ENCODE results near the gene DCAF17. TPM values are rescaled to one million over a fixed set of nuclear protein-coding genes. Genes with fewer than 3 reads are reported as not detected.

Gene DCAF17
- total RNA-seq, 4 donors from 2014 or later, result 38.7 to 52.1 (median 46.2) TPM

- intact Hi-C loops (cut with DNase I), result no loop called here
- Histone ChIP-seq H3K4me1 (no peaks in the 10 kb centered on the region), H3K9me3 (no peaks in the 10 kb centered on the region), H3K4me3 (replicated peaks in 1 of 3) (no peak overlapping the region), H3K27me3 (no peaks in the 10 kb centered on the region), H3K36me3 (no peaks in the 10 kb centered on the region), H3K27ac (no peak overlapping the region)
- no peak for TF ChIP-seq POLR2A (IDR thresholded peaks at IDR 0.05)
- TF ChIP-seq, protein P1, sequence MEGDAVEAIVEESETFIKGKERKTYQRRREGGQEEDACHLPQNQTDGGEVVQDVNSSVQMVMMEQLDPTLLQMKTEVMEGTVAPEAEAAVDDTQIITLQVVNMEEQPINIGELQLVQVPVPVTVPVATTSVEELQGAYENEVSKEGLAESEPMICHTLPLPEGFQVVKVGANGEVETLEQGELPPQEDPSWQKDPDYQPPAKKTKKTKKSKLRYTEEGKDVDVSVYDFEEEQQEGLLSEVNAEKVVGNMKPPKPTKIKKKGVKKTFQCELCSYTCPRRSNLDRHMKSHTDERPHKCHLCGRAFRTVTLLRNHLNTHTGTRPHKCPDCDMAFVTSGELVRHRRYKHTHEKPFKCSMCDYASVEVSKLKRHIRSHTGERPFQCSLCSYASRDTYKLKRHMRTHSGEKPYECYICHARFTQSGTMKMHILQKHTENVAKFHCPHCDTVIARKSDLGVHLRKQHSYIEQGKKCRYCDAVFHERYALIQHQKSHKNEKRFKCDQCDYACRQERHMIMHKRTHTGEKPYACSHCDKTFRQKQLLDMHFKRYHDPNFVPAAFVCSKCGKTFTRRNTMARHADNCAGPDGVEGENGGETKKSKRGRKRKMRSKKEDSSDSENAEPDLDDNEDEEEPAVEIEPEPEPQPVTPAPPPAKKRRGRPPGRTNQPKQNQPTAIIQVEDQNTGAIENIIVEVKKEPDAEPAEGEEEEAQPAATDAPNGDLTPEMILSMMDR (IDR thresholded peaks at IDR 0.05), result no peak
- WGBS, 2 donors, result 82 to 91% methylated on average over 3 of the region's 3 CpGs
- no peak for DNase-seq
Measured at GRCh38 chr2:171400395-171400794, 33.6 kb upstream of the DCAF17 start.

GRCh38 chr2:171401947-171402346 is 32.1 kb upstream of the DCAF17 start:
- intact Hi-C loops (cut with DNase I), result no loop called here
- no peak for DNase-seq
- Histone ChIP-seq H3K4me1 (no peaks in the 10 kb centered on the region), H3K4me3 (replicated peaks in 1 of 3) (no peak overlapping the region), H3K9me3 (no peaks in the 10 kb centered on the region), H3K27me3 (no peaks in the 10 kb centered on the region), H3K36me3 (no peaks in the 10 kb centered on the region), H3K27ac (no peak overlapping the region)
- TF ChIP-seq, protein P1 (IDR thresholded peaks at IDR 0.05), result no peak
- no peak for TF ChIP-seq POLR2A (IDR thresholded peaks at IDR 0.05)
- WGBS, 2 donors, result 92 to 95% methylated on average over 1 of the region's 1 CpG

- WGBS, 2 donors, result 81 to 91% methylated on average over 4 of the region's 4 CpGs
- Histone ChIP-seq H3K9me3 (no peaks in the 10 kb centered on the region), H3K4me3 (replicated peaks in 1 of 3) (no peak overlapping the region), H3K4me1 (no peaks in the 10 kb centered on the region), H3K36me3 (no peaks in the 10 kb centered on the region), H3K27me3 (no peaks in the 10 kb centered on the region), H3K27ac (no peak overlapping the region)
- DNase-seq, result no peak
- TF ChIP-seq, protein P1 (IDR thresholded peaks at IDR 0.05), result no peak
- no peak for TF ChIP-seq POLR2A (IDR thresholded peaks at IDR 0.05)
- intact Hi-C loops (cut with DNase I), result no loop called here
Measured at GRCh38 chr2:171402906-171403580, 31.0 kb upstream of the DCAF17 start.

DNA sequence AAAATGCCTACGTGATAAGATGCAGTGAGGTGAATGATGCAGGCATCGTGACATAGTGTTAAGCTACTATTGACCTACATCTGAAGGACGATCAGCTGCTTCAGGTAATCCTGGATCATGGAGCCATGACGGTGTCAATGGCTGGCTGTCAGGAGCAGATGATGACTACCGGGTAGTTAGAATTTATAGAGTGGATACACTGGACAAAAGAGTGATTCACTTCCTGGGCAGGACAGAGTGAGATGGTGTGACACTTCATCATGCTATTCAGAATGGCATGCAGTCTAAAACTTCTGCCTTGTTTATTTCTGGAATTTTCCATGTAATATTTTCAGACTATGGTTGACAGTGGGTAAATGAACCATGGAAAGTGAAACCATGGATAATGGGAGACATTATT is 29.8 kb upstream of the DCAF17 start:
- Histone ChIP-seq H3K9me3 (no peaks in the 10 kb centered on the region), H3K4me3 (replicated peaks in 1 of 3) (no peak overlapping the region), H3K27ac (no peak overlapping the region), H3K27me3 (no peaks in the 10 kb centered on the region), H3K4me1 (no peaks in the 10 kb centered on the region), H3K36me3 (no peaks in the 10 kb centered on the region)
- 85 to 96% methylated on average over 5 of the region's 5 CpGs for WGBS, 2 donors
- DNase-seq, result no peak
- TF ChIP-seq, protein P1 (IDR thresholded peaks at IDR 0.05), result no peak
- no peak for TF ChIP-seq POLR2A (IDR thresholded peaks at IDR 0.05)
- intact Hi-C loops (cut with DNase I), result no loop called here

DNA sequence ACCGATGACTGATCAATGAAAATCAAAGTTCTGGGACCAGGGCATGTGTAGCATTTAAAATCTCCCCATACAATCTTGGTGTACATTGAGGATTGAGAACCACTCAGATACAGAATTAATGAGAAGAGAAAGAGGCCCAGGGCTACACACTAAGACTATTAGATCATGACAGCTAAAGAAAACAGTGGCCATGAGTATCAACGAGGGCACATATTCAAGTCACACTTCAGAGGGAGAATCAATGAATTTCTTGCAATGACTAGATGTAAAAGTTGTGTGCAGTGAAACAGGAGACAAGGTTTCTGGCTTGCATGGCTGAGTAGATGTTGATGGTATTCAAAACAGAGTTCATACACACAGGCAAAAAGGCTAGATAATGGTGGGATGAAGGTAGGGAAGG is 29.3 kb upstream of the DCAF17 start:
- Histone ChIP-seq H3K4me1 (no peaks in the 10 kb centered on the region), H3K27ac (no peak overlapping the region), H3K9me3 (no peaks in the 10 kb centered on the region), H3K27me3 (no peaks in the 10 kb centered on the region), H3K36me3 (no peaks in the 10 kb centered on the region), H3K4me3 (replicated peaks in 1 of 3) (no peak overlapping the region)
- TF ChIP-seq POLR2A (IDR thresholded peaks at IDR 0.05), result no peak
- TF ChIP-seq, protein P1 (IDR thresholded peaks at IDR 0.05), result no peak
- no peak for DNase-seq
- intact Hi-C loops (cut with DNase I), result no loop called here
- 69 to 71% methylated on average over 2 of the region's 2 CpGs for WGBS, 2 donors

Measured in thyroid gland (tissue), 4 donors.